ENCODE measurements around the gene MED20.

DNA sequence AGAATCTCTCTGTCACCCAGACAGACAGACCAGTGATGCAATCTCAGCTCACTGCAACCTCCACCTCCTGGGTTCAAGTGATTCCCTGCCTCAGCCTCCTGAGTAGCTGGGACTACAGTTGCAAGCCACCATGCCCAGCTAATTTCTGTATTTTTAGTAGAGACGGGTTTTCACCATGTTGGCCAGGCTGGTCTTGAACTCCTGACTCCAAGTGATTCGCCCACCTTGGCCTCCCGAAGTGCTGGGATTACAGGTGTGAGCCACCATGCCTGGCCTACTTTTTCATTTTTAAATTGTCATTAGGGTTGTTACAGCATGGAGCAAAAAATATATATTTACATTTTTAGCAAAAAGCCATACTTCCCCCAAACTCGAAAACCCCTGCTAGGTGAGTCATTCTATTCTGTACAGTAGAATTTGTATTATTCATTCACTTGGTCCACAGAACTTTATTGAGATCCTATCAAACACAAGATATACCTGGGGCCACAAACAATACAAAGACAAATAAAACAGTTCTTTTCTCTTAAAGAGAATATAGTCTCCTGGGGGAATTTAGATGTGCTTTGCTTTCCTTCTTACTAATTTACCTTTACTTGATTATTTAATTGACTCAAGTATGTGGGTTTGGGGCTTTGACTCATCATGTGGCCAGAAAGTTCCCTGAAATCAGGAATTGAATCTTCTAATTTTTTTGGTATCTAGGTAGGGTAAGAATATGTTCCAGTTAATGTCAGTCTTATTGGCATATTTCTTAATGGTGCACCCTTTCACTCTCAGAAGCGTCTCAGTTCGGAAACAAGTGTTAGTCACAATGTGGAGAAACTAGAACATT, 37.3 kb upstream of the MED20 start:
- TF ChIP-seq, protein P1, sequence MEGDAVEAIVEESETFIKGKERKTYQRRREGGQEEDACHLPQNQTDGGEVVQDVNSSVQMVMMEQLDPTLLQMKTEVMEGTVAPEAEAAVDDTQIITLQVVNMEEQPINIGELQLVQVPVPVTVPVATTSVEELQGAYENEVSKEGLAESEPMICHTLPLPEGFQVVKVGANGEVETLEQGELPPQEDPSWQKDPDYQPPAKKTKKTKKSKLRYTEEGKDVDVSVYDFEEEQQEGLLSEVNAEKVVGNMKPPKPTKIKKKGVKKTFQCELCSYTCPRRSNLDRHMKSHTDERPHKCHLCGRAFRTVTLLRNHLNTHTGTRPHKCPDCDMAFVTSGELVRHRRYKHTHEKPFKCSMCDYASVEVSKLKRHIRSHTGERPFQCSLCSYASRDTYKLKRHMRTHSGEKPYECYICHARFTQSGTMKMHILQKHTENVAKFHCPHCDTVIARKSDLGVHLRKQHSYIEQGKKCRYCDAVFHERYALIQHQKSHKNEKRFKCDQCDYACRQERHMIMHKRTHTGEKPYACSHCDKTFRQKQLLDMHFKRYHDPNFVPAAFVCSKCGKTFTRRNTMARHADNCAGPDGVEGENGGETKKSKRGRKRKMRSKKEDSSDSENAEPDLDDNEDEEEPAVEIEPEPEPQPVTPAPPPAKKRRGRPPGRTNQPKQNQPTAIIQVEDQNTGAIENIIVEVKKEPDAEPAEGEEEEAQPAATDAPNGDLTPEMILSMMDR (IDR thresholded peaks at IDR 0.05) = no peak
- no peak for TF ChIP-seq EP300 (IDR thresholded peaks at IDR 0.05)
- TF ChIP-seq POLR2A (IDR thresholded peaks at IDR 0.05) = no peak
